ENCODE data around the gene FAM117B. TPM values are rescaled to one million over a fixed set of nuclear protein-coding genes. Genes with fewer than 3 reads are reported as not detected.

Gene FAM117B
- total RNA-seq, 3 donors from 2014 or later (not counting 1 experiment from before 2014, with no cell fraction given), result 11.6 to 14.2 (median 13.1) TPM

DNA sequence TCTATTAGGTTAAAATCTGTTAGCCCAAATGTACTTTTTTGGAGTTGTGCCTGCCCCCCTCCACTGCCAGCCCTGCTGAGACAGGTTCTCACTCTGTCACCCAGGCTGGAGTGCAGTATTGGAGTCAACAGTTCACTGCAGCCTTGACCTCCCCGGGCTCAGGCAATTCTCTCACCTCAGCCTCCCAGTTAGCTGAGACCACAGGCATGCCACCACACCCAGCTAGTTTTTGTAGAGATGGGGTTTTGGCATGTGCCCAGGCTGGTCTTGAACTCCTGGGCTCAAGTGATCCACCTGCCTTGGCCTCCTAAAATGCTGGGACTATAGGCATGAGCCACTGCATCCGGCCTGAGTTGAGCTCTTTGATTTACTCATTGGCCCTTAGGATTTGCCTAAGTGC is 126.1 kb downstream of the FAM117B start:
- Histone ChIP-seq H3K36me3 (ENCODE audit: control insufficient read depth, insufficient read depth, low read length) (peaks cover 21% of the 10 kb centered on the region), H3K27ac (ENCODE audit: low read length) (no peak overlapping the region), H3K4me3 (ENCODE audit: low read length) (no peak overlapping the region), H3K27me3 (ENCODE audit: control insufficient read depth, insufficient read depth, low read length) (no peaks in the 10 kb centered on the region), H3K9me3 (ENCODE audit: control insufficient read depth, insufficient read depth, low read length) (no peaks in the 10 kb centered on the region), H3K4me1 (ENCODE audit: control insufficient read depth, insufficient read depth, low read length) (peaks cover 2% of the 10 kb centered on the region)
- no peak for ATAC-seq
- peaks cover 14 to 32% of the 10 kb centered on the region in 2 donors for H3K4me1 Mint-ChIP-seq
- peak overlapping the region in 1 of 2 donors; percentile 45 for H3K27ac Mint-ChIP-seq
- intact Hi-C loops (cut with micrococcal nuclease), result no loop called here
- TF ChIP-seq, protein P1, sequence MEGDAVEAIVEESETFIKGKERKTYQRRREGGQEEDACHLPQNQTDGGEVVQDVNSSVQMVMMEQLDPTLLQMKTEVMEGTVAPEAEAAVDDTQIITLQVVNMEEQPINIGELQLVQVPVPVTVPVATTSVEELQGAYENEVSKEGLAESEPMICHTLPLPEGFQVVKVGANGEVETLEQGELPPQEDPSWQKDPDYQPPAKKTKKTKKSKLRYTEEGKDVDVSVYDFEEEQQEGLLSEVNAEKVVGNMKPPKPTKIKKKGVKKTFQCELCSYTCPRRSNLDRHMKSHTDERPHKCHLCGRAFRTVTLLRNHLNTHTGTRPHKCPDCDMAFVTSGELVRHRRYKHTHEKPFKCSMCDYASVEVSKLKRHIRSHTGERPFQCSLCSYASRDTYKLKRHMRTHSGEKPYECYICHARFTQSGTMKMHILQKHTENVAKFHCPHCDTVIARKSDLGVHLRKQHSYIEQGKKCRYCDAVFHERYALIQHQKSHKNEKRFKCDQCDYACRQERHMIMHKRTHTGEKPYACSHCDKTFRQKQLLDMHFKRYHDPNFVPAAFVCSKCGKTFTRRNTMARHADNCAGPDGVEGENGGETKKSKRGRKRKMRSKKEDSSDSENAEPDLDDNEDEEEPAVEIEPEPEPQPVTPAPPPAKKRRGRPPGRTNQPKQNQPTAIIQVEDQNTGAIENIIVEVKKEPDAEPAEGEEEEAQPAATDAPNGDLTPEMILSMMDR (IDR thresholded peaks at IDR 0.05), result no peak
- H3K36me3 Mint-ChIP-seq, result no peaks in the 10 kb centered on the region
- no peaks in the 10 kb centered on the region for H3K9me3 Mint-ChIP-seq
- WGBS (ENCODE audit: insufficient coverage), result 76% methylated on average over 2 of the region's 2 CpGs
- no peaks in the 10 kb centered on the region for H3K27me3 Mint-ChIP-seq (ENCODE audit: low read depth in 2 of 2)
- no peak for DNase-seq
- H3K4me3 Mint-ChIP-seq, result no peak overlapping the region

- Mint-ChIP-seq H3K36me3 (no peaks in the 10 kb centered on the region), H3K9me3 (no peaks in the 10 kb centered on the region), H3K4me3 (peak overlapping the region; percentile 2), H3K4me1 (peaks cover 14 to 32% of the 10 kb centered on the region in 2 donors), H3K27ac (peak overlapping the region in 1 of 2 donors; percentile 76), H3K27me3 (ENCODE audit: low read depth in 2 of 2) (no peaks in the 10 kb centered on the region)
- DNase-seq (peak in 1 of 2 donors; percentile 57), ATAC-seq (peak in 1 of 3 donors; percentile 51)
- H3K4me3 ChIP-seq (ENCODE audit: low read length), result no peak overlapping the region
- WGBS (ENCODE audit: insufficient coverage), result 24% methylated on average over 3 of the region's 4 CpGs
- no peak overlapping the region for H3K27ac ChIP-seq (ENCODE audit: low read length)
- TF ChIP-seq, protein P1 (IDR thresholded peaks at IDR 0.05), result no peak
- intact Hi-C loops (cut with micrococcal nuclease), result no loop called here
- no peaks in the 10 kb centered on the region for H3K27me3 ChIP-seq (ENCODE audit: control insufficient read depth, insufficient read depth, low read length)
- peaks cover 2% of the 10 kb centered on the region for H3K4me1 ChIP-seq (ENCODE audit: control insufficient read depth, insufficient read depth, low read length)
- peaks cover 22% of the 10 kb centered on the region for H3K36me3 ChIP-seq (ENCODE audit: control insufficient read depth, insufficient read depth, low read length)
- H3K9me3 ChIP-seq (ENCODE audit: control insufficient read depth, insufficient read depth, low read length), result no peaks in the 10 kb centered on the region
These were observed 127.8 kb downstream of the FAM117B start for GRCh38 chr2:202762556-202762955.

- Histone ChIP-seq H3K36me3 (ENCODE audit: control insufficient read depth, insufficient read depth, low read length) (peaks cover 15% of the 10 kb centered on the region), H3K27me3 (ENCODE audit: control insufficient read depth, insufficient read depth, low read length) (no peaks in the 10 kb centered on the region), H3K27ac (ENCODE audit: low read length) (no peak overlapping the region), H3K9me3 (ENCODE audit: control insufficient read depth, insufficient read depth, low read length) (no peaks in the 10 kb centered on the region), H3K4me3 (ENCODE audit: low read length) (no peak overlapping the region), H3K4me1 (ENCODE audit: control insufficient read depth, insufficient read depth, low read length) (peaks cover 2% of the 10 kb centered on the region)
- ATAC-seq (no peak), DNase-seq (no peak)
- Mint-ChIP-seq H3K4me3 (no peak overlapping the region), H3K36me3 (no peaks in the 10 kb centered on the region), H3K9me3 (no peaks in the 10 kb centered on the region), H3K27ac (peak overlapping the region in 1 of 2 donors; percentile 10), H3K4me1 (peaks cover 14 to 32% of the 10 kb centered on the region in 2 donors), H3K27me3 (ENCODE audit: low read depth in 2 of 2) (no peaks in the 10 kb centered on the region)
- TF ChIP-seq, protein P1 (IDR thresholded peaks at IDR 0.05), result no peak
- intact Hi-C loops (cut with micrococcal nuclease), result no loop called here
- no CpG with 5 or more reads among the region's 1 CpG for WGBS (ENCODE audit: insufficient coverage)
These were observed 129.1 kb downstream of the FAM117B start for GRCh38 chr2:202763916-202764315.

DNA sequence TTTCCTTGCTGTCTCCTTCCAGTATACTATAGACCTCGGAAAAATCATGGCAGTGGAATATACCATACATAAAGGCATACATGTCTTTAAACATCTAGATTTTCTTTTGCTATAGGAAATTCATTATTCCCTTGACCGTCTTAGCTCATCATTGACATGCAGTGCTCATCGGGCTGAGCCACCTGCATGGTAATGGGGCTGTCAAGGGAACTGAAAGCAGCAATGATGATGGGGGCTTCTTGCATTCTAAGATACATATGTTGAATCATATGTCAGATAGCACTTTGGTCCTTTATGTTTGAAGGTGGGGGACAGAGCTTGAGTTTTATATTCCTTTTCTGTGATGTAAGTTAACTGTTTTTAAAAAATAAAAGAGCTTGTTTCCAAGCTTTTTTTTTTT is 130.2 kb downstream of the FAM117B start:
- TF ChIP-seq, protein P1 (IDR thresholded peaks at IDR 0.05), result no peak
- no peaks in the 10 kb centered on the region for H3K9me3 Mint-ChIP-seq
- H3K27ac Mint-ChIP-seq, result no peak overlapping the region
- no peak overlapping the region for H3K4me3 ChIP-seq (ENCODE audit: low read length)
- H3K4me3 Mint-ChIP-seq, result no peak overlapping the region
- no peak overlapping the region for H3K27ac ChIP-seq (ENCODE audit: low read length)
- intact Hi-C loops (cut with micrococcal nuclease), result no loop called here
- no peak for ATAC-seq
- H3K36me3 ChIP-seq (ENCODE audit: control insufficient read depth, insufficient read depth, low read length), result peaks cover 13% of the 10 kb centered on the region
- no peaks in the 10 kb centered on the region for H3K27me3 ChIP-seq (ENCODE audit: control insufficient read depth, insufficient read depth, low read length)
- H3K4me1 ChIP-seq (ENCODE audit: control insufficient read depth, insufficient read depth, low read length), result peaks cover 2% of the 10 kb centered on the region
- no peaks in the 10 kb centered on the region for H3K36me3 Mint-ChIP-seq
- no peaks in the 10 kb centered on the region for H3K27me3 Mint-ChIP-seq (ENCODE audit: low read depth in 2 of 2)
- H3K4me1 Mint-ChIP-seq, result peaks cover 14 to 32% of the 10 kb centered on the region in 2 donors
- no peaks in the 10 kb centered on the region for H3K9me3 ChIP-seq (ENCODE audit: control insufficient read depth, insufficient read depth, low read length)
- no peak for DNase-seq
- 85% methylated on average over 3 of the region's 3 CpGs for WGBS (ENCODE audit: insufficient coverage)

Data from natural killer cell (primary cell).